Adrenal gland (tissue), 12 donors: Measurements from ENCODE around the gene NGFR. TPM values are rescaled to one million over a fixed set of nuclear protein-coding genes. Genes with fewer than 3 reads are reported as not detected.

Experiments used
- DNase-seq, 7 donors: peaks; one replicate each; pipeline ENCODE4 v3.0.0-alpha.2; 2019 to 2020
- H3K27ac ChIP-seq, 5 donors: fragments of 200-600 bp; sonication (generic) in 4 of 5; 1 replicate in 3 of 5; 2 replicates in 2 of 5; pipeline versions ENCODE4 v1.5.1 to v1.8.0; 2016 to 2020; ENCODE audit warnings: mild to moderate bottlenecking in 1 of 5
- H3K27me3 ChIP-seq: fragments of 200-600 bp; 2 replicates; pipeline ENCODE4 v1.8.0; 2021
- H3K36me3 ChIP-seq, 2 donors: fragments of 200-600 bp; replicated peaks in 1 of 2; 1 replicate in 1 of 2; 2 replicates in 1 of 2; pipeline versions ENCODE4 v1.5.1 to v1.8.0; 2018 to 2022
- H3K4me1 ChIP-seq, 2 donors: fragments of 200-600 bp; replicated peaks in 1 of 2; 1 replicate in 1 of 2; 2 replicates in 1 of 2; pipeline versions ENCODE4 v1.5.1 to v1.8.0; 2018 to 2021
- H3K4me3 ChIP-seq, 4 donors: fragments of 200-600 bp; sonication (generic) in 3 of 4; one replicate each; pipeline ENCODE4 v1.5.1; 2016 to 2018
- H3K9me3 ChIP-seq, 3 donors: fragments of 200-600 bp; sonication (generic) in 1 of 3; replicated peaks in 1 of 3; 1 replicate in 2 of 3; 2 replicates in 1 of 3; pipeline versions ENCODE4 v1.5.1 to v1.8.0; 2016 to 2021
- POLR2A ChIP-seq, 2 donors: fragments of 450-650 bp; IDR thresholded peaks; one replicate each; pipeline ENCODE4 v1.6.1; 2017; ENCODE audit warnings: antibody characterized with exemption in 2 of 2, mild to moderate bottlenecking in 2 of 2, moderate library complexity in 1 of 2
- WGBS, 4 donors: extraction: QIAGEN DNeasy Blood & Tissue Kit in 2 of 4; methylation state at CpG; one replicate each; pipeline versions ENCODE4 v1.1.5 to v1.1.7; 2013 to 2017; 5-methylcytosine and 5-hydroxymethylcytosine counted together
- intact Hi-C, 2 donors: fragments of 100-400 bp; cut with DNase I; formaldehyde crosslinking; loops; one replicate each; pipeline versions ENCODE4 v1.14.1 to v1.15.0; 2022 to 2023
- polyA plus RNA-seq, 3 donors: library from polyadenylated mRNA; stranded (reverse); fragments of 200-250 nt in 2 of 3; fragments of 350-450 nt in 1 of 3; fragmentation: Illumina TruSeq in 1 of 3; extraction: RNeasy Lipid Tissue Mini Kit (QIAGEN cat#74804) in 1 of 3; gene quantifications; one replicate each; pipeline ENCODE4 v1.2.3, GENCODE V29; 2013 to 2014
- total RNA-seq, 9 donors: library from RNA; depleted of rRNA in 4 of 9; stranded (reverse); fragments of >200 nt in 4 of 9; fragments of 120-200 nt in 1 of 9; fragmentation: NEBNext Ultra II Directional in 1 of 9; extraction: Animal tissue kit (Norgen Biotek cat#: 25700) in 1 of 9; gene quantifications; one replicate each; pipeline versions ENCODE4 v1.1.0 to v1.2.4, GENCODE V29; 2013 to 2023
- TF ChIP-seq, protein P1 (sequence below), 6 experiments: fragments of 450-650 bp in 4 of 6; fragments of 200-600 bp in 2 of 6; sonication (generic) in 1 of 6; IDR thresholded peaks; 1 replicate in 5 of 6; 2 replicates in 1 of 6; pipeline versions ENCODE4 v1.5.1 to v1.8.0; 2016 to 2021; ENCODE audit warnings: antibody characterized with exemption in 6 of 6, mild to moderate bottlenecking in 2 of 6, moderate library complexity in 1 of 6
- donor health status: healthy with polysubstance abuse.
- donor health status: Bipolar disorder and iron deficiency.
- donor health status: DM: yes; HTN: yes; CAD: no.
- donor health status: DM: no; HTN: no; CAD: no.
- donor health status: DM: no; HTN: no; CAD: no.
- donor health status: DM: yes; HTN: yes; CAD: no.

NGFR gene
- total and polyA plus RNA-seq, 12 donors, result 4.2 to 77.8 (median 25.9) TPM

DNA sequence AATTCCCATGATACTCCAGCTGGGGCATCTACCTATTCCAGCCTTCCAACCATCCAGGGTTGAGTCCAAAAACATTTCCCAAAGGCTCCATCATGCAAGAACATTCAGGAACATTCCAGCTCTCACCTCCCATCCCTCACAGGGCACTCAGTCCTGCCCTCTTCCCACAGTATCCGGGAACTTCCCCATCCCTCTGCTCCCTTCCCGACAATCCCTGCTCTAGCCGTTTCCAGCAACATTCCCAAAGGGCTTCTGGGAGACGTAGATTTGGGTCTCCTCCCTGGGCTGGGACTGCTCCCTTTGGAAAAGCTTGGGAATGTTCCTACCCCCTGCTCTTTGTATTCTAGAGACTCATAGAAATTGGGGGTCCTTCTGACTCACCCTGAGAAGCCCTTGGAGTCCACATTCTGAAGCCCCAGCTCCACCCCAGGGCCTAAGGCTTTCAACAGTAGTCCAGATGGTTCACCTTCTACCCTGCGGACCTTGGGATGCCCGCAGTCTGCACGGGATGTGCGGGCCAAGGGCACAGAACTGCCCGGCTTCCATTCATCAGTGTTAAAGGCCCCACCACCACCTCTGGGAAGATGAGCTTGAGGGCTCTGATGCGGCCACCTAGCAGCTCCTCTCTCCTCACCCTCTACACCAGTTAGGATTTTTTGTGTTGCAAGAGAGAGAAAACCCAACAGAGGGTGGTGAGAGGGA, 25.4 kb downstream of the NGFR start:
- Histone ChIP-seq H3K4me1 (peaks cover 5 to 8% of the 10 kb centered on the region in 2 donors), H3K4me3 (no peak overlapping the region), H3K27ac (no peak overlapping the region), H3K9me3 (no peaks in the 10 kb centered on the region), H3K36me3 (no peaks in the 10 kb centered on the region), H3K27me3 (no peaks in the 10 kb centered on the region)
- TF ChIP-seq, protein P1, sequence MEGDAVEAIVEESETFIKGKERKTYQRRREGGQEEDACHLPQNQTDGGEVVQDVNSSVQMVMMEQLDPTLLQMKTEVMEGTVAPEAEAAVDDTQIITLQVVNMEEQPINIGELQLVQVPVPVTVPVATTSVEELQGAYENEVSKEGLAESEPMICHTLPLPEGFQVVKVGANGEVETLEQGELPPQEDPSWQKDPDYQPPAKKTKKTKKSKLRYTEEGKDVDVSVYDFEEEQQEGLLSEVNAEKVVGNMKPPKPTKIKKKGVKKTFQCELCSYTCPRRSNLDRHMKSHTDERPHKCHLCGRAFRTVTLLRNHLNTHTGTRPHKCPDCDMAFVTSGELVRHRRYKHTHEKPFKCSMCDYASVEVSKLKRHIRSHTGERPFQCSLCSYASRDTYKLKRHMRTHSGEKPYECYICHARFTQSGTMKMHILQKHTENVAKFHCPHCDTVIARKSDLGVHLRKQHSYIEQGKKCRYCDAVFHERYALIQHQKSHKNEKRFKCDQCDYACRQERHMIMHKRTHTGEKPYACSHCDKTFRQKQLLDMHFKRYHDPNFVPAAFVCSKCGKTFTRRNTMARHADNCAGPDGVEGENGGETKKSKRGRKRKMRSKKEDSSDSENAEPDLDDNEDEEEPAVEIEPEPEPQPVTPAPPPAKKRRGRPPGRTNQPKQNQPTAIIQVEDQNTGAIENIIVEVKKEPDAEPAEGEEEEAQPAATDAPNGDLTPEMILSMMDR (IDR thresholded peaks at IDR 0.05), result no peak
- no peak for TF ChIP-seq POLR2A (IDR thresholded peaks at IDR 0.05)
- 74 to 81% (median 79%) methylated on average over 10 of the region's 10 CpGs for WGBS, 4 donors
- intact Hi-C loops, result no loop called here
- peak in 1 of 7 donors; percentile 9 for DNase-seq

DNA sequence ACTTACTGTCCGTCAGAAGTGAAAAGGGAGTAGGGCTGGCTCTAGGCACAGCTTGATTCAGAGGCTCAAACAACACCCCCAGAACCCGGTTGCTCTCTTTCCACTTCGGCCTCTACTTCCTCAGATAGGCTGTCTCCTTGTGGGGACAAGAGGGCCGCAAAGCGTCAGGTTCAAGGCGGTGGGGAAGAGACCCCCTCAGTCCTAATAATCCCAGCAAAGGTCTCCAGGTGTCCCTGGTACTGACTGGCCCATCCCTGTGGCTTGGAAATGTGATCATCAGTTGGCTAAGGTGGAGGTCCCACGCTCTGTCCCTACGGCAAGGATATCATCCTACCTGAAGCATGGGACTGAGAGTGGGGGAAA, 26.0 kb downstream of the NGFR start:
- DNase-seq, result peak in 1 of 7 donors; percentile 14
- TF ChIP-seq, protein P1 (IDR thresholded peaks at IDR 0.05), result no peak
- TF ChIP-seq POLR2A (IDR thresholded peaks at IDR 0.05), result no peak
- H3K4me3 ChIP-seq, result no peak overlapping the region
- no peak overlapping the region for H3K27ac ChIP-seq
- no peaks in the 10 kb centered on the region for H3K9me3 ChIP-seq
- H3K27me3 ChIP-seq, result no peaks in the 10 kb centered on the region
- peaks cover 0 to 3% of the 10 kb centered on the region in 2 donors for H3K4me1 ChIP-seq
- H3K36me3 ChIP-seq, result no peaks in the 10 kb centered on the region
- 78 to 92% (median 89%) methylated on average over 8 of the region's 8 CpGs for WGBS, 4 donors
- intact Hi-C loops, result no loop called here

DNA sequence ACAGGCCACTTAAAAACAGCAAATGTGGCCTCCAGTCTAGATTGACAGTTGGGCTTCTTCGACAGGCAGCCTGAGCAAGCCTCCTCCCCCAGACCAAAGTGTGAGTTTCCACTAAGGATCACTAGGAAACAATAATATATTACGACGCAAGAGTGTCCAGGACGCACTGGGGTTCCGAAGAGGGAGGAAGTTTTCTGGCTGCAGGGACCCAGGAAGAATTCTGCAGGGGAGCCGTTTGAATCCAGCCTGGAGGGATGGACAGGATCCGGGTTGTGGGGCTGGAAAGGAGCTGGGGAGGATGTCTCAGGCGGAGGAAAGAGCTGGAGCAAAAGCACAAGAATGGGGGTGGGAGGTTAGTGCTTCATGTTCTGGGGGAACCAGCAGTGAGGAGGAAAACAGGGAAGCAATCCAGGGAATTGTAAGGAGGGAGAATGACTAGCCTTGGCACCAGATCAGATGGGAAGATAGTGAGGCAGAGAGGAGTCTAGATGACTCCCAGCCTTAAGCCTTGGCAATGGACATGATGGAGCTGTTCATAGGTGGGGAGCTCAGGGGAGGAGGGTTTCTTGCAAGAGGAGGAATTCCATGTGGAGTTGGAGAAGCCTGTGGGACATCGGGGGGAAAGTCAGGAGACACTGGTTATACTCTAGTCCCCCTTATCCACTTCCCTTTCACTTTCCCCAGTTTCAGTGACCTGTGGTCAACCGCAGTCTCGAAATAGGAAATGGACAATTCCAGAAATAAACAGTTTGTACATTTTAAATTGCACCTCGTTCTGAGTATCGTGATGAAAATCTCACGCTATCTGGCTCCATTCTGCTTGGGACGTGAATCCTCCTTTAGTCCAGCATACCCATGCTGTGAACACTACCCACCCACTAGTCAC, 26.6 kb downstream of the NGFR start:
- WGBS, 4 donors, result 57 to 62% (median 62%) methylated on average over 15 of the region's 15 CpGs
- H3K27me3 ChIP-seq, result no peaks in the 10 kb centered on the region
- no peaks in the 10 kb centered on the region for H3K4me1 ChIP-seq
- no peak overlapping the region for H3K4me3 ChIP-seq
- no peak overlapping the region for H3K27ac ChIP-seq
- DNase-seq, result peak in 1 of 7 donors; percentile 14
- H3K36me3 ChIP-seq, result no peaks in the 10 kb centered on the region
- intact Hi-C loops, result no loop called here
- H3K9me3 ChIP-seq, result no peaks in the 10 kb centered on the region
- TF ChIP-seq POLR2A (IDR thresholded peaks at IDR 0.05), result no peak
- TF ChIP-seq, protein P1 (IDR thresholded peaks at IDR 0.05), result no peak

DNA sequence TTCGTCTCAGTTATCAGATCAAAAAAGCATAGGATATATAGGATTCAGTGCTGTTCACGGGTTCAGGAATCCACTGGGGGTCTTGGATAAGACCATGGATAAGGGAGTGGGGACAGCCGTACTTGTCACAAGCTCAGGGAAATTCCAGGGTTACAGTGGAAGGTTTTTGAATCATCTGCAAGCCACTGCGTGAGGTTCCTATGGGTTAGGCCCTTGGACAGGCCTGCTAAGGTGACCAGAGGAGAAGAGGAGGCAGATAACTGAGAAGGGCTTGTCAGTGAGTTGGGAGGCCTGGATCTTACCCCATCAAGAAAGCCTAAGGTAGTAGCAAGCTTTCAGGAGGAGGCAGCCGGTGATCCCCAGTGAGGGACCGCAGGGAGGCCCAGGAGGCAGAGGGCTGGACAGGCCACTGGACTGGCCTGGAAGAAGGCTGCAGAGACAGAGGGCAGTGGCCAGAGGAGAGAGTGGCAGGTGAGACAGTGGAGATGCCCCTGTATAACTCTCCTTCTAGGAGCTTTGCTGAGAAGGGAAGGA, 27.3 kb downstream of the NGFR start:
- no peaks in the 10 kb centered on the region for H3K36me3 ChIP-seq
- H3K9me3 ChIP-seq, result no peaks in the 10 kb centered on the region
- WGBS, 4 donors, result 83 to 94% (median 87%) methylated on average over 5 to 6 of the region's 6 CpGs
- no peak overlapping the region for H3K27ac ChIP-seq
- no peaks in the 10 kb centered on the region for H3K4me1 ChIP-seq
- peak in 1 of 7 donors; percentile 13 for DNase-seq
- H3K27me3 ChIP-seq, result no peaks in the 10 kb centered on the region
- no peak for TF ChIP-seq POLR2A (IDR thresholded peaks at IDR 0.05)
- TF ChIP-seq, protein P1 (IDR thresholded peaks at IDR 0.05), result no peak
- H3K4me3 ChIP-seq, result no peak overlapping the region
- intact Hi-C loops, result no loop called here
